ENCODE results near the gene HSPBP1.
A peak's percentile ranks its signal among the peaks of the same experiment; 100 is the strongest.

GRCh38 chr19:55283548-55284377, 3.9 kb upstream of the HSPBP1 start, which contains the start of gene BRSK1:
- TF ChIP-seq ATF3 (IDR thresholded peaks at IDR 0.05) (no peak), MAX (IDR thresholded peaks at IDR 0.05) (no peak), CTCF (IDR thresholded peaks at IDR 0.05 in 2 of 3, conservative IDR thresholded peaks at IDR 0.05 in 1 of 3; ENCODE audit: borderline replicate concordance in 1 of 3, insufficient read depth in 1 of 3, low read depth in 2 of 3, low read length in 2 of 3) (no peak), POLR2AphosphoS5 (IDR thresholded peaks at IDR 0.05; ENCODE audit: low read depth, low read length) (no peak), POLR2A (IDR thresholded peaks at IDR 0.05; ENCODE audit: borderline replicate concordance, extremely low read depth, insufficient read depth, insufficient read length) (no peak), SRF (IDR thresholded peaks at IDR 0.05; ENCODE audit: low read depth) (no peak), EZH2 (IDR thresholded peaks at IDR 0.05) (no peak), RAD21 (IDR thresholded peaks at IDR 0.05; ENCODE audit: low read depth) (no peak), CEBPB (IDR thresholded peaks at IDR 0.05; ENCODE audit: low read depth) (no peak), EZH2phosphoT487 (IDR thresholded peaks at IDR 0.05; ENCODE audit: borderline replicate concordance) (no peak), YY1 (IDR thresholded peaks at IDR 0.05; ENCODE audit: extremely low read depth, insufficient replicate concordance, low read depth, low read length) (peak; percentile 16)
- TF ChIP-seq, protein P1, sequence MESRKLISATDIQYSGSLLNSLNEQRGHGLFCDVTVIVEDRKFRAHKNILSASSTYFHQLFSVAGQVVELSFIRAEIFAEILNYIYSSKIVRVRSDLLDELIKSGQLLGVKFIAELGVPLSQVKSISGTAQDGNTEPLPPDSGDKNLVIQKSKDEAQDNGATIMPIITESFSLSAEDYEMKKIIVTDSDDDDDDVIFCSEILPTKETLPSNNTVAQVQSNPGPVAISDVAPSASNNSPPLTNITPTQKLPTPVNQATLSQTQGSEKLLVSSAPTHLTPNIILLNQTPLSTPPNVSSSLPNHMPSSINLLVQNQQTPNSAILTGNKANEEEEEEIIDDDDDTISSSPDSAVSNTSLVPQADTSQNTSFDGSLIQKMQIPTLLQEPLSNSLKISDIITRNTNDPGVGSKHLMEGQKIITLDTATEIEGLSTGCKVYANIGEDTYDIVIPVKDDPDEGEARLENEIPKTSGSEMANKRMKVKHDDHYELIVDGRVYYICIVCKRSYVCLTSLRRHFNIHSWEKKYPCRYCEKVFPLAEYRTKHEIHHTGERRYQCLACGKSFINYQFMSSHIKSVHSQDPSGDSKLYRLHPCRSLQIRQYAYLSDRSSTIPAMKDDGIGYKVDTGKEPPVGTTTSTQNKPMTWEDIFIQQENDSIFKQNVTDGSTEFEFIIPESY (IDR thresholded peaks at IDR 0.05; ENCODE audit: extremely low read depth, insufficient replicate concordance, low read length) = no peak
- TF ChIP-seq, protein P2, sequence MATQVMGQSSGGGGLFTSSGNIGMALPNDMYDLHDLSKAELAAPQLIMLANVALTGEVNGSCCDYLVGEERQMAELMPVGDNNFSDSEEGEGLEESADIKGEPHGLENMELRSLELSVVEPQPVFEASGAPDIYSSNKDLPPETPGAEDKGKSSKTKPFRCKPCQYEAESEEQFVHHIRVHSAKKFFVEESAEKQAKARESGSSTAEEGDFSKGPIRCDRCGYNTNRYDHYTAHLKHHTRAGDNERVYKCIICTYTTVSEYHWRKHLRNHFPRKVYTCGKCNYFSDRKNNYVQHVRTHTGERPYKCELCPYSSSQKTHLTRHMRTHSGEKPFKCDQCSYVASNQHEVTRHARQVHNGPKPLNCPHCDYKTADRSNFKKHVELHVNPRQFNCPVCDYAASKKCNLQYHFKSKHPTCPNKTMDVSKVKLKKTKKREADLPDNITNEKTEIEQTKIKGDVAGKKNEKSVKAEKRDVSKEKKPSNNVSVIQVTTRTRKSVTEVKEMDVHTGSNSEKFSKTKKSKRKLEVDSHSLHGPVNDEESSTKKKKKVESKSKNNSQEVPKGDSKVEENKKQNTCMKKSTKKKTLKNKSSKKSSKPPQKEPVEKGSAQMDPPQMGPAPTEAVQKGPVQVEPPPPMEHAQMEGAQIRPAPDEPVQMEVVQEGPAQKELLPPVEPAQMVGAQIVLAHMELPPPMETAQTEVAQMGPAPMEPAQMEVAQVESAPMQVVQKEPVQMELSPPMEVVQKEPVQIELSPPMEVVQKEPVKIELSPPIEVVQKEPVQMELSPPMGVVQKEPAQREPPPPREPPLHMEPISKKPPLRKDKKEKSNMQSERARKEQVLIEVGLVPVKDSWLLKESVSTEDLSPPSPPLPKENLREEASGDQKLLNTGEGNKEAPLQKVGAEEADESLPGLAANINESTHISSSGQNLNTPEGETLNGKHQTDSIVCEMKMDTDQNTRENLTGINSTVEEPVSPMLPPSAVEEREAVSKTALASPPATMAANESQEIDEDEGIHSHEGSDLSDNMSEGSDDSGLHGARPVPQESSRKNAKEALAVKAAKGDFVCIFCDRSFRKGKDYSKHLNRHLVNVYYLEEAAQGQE (IDR thresholded peaks at IDR 0.05; ENCODE audit: low read depth) = no peak
